ENCODE measurements around the gene ARL15. TPM values are rescaled to one million over a fixed set of nuclear protein-coding genes. Genes with fewer than 3 reads are reported as not detected.
A peak's percentile ranks its signal among the peaks of the same experiment; 100 is the strongest.

The ARL15 gene
- total and polyA plus RNA-seq, 9 of the 15 experiments (the other 6 are each of a cell fraction or from before 2014, with no cell fraction given), result 18.5 to 80.4 (median 57.0) TPM

DNA sequence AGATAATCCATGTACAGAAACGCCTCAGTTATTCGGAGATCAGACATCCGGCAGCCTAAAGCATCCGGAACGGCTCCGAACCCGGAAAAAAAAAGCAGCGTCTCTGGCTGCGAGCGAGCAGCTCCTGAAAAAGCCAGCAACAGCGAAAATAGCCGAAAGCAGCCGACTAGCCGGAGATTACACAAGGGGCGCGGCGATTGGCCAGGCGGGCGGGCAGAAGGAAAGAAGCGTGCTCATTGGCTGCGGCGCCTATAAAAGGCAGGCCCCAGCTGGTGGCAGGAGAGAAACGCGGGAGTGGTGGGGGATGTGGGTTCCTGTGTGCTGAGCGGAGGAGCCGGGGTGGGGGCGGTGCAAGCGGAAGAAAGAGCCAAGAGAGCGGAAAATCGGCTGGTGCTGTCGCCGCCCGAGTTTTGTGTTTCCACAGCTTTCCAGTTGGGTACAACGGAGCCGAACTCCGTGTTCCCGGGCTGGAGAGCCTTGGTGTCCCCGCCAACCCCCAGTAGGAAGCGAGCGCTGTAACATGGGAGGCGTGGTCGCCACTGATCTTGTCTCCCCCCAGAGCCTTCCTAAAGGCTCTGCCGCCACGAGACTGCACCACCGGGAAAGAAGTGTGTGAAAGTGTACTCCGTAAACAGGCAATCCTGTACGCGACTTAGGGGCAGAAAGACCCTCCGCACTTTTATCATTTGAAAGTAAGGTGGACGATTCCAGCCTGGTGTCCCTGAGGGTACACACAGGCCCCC, at the start of gene ARL15 (continued):
- TF ChIP-seq CHD2 (IDR thresholded peaks at IDR 0.05; ENCODE audit: low read depth, low read length) (peak; percentile 46; the same call in 1 of the 2 replicates), ATF1 (CRISPR knock-in tag; IDR thresholded peaks at IDR 0.05) (no peak), ATF1 (tag; IDR thresholded peaks at IDR 0.05) (peak; percentile 51), ILF3 (IDR thresholded peaks at IDR 0.05; ENCODE audit: borderline replicate concordance) (peak; percentile 91), KDM1A (IDR thresholded peaks at IDR 0.05) (no peak), FOXJ3 (CRISPR knock-in tag; IDR thresholded peaks at IDR 0.05) (no peak), NBN (IDR thresholded peaks at IDR 0.05; ENCODE audit: low read depth) (peak; percentile 72), TCF7L2 (IDR thresholded peaks at IDR 0.05; ENCODE audit: low read depth, low read length) (0 out of 2 replicates have a peak, but pooled peaks have one; percentile 16), ZNF384 (IDR thresholded peaks at IDR 0.05; ENCODE audit: low read depth, low read length) (peak; percentile 89), SREBF1 (IDR thresholded peaks at IDR 0.05; ENCODE audit: borderline replicate concordance, low read depth, low read length) (no peak), FOSL1 (tag; conservative IDR thresholded peaks at IDR 0.05) (no peak; the same call in 1 of the 2 replicates), TGIF2 (CRISPR knock-in tag; IDR thresholded peaks at IDR 0.05) (no peak), KLF13 (tag; IDR thresholded peaks at IDR 0.05; ENCODE audit: borderline replicate concordance, low read depth) (peak; percentile 70; the same call in 1 of the 2 replicates), CCNT2 (IDR thresholded peaks at IDR 0.05; ENCODE audit: borderline replicate concordance, extremely low read depth, insufficient read length, low read depth, low read length) (peak; percentile 83), XRCC5 (IDR thresholded peaks at IDR 0.05; ENCODE audit: low read depth, low read length) (no peak), ZNF408 (CRISPR knock-in tag; IDR thresholded peaks at IDR 0.05; ENCODE audit: low read depth) (no peak), ZNF316 (IDR thresholded peaks at IDR 0.05) (no peak)
- TF ChIP-seq, protein P1, sequence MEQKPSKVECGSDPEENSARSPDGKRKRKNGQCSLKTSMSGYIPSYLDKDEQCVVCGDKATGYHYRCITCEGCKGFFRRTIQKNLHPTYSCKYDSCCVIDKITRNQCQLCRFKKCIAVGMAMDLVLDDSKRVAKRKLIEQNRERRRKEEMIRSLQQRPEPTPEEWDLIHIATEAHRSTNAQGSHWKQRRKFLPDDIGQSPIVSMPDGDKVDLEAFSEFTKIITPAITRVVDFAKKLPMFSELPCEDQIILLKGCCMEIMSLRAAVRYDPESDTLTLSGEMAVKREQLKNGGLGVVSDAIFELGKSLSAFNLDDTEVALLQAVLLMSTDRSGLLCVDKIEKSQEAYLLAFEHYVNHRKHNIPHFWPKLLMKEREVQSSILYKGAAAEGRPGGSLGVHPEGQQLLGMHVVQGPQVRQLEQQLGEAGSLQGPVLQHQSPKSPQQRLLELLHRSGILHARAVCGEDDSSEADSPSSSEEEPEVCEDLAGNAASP (IDR thresholded peaks at IDR 0.05), result no peak
- TF ChIP-seq, protein P2, sequence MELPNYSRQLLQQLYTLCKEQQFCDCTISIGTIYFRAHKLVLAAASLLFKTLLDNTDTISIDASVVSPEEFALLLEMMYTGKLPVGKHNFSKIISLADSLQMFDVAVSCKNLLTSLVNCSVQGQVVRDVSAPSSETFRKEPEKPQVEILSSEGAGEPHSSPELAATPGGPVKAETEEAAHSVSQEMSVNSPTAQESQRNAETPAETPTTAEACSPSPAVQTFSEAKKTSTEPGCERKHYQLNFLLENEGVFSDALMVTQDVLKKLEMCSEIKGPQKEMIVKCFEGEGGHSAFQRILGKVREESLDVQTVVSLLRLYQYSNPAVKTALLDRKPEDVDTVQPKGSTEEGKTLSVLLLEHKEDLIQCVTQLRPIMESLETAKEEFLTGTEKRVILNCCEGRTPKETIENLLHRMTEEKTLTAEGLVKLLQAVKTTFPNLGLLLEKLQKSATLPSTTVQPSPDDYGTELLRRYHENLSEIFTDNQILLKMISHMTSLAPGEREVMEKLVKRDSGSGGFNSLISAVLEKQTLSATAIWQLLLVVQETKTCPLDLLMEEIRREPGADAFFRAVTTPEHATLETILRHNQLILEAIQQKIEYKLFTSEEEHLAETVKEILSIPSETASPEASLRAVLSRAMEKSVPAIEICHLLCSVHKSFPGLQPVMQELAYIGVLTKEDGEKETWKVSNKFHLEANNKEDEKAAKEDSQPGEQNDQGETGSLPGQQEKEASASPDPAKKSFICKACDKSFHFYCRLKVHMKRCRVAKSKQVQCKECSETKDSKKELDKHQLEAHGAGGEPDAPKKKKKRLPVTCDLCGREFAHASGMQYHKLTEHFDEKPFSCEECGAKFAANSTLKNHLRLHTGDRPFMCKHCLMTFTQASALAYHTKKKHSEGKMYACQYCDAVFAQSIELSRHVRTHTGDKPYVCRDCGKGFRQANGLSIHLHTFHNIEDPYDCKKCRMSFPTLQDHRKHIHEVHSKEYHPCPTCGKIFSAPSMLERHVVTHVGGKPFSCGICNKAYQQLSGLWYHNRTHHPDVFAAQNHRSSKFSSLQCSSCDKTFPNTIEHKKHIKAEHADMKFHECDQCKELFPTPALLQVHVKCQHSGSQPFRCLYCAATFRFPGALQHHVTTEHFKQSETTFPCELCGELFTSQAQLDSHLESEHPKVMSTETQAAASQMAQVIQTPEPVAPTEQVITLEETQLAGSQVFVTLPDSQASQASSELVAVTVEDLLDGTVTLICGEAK (IDR thresholded peaks at IDR 0.05), result no peak
- TF ChIP-seq, protein P2 (CRISPR knock-in tag; IDR thresholded peaks at IDR 0.05), result no peak

Data from K562 (cell line).